Stimulated activated CD4-positive, alpha-beta T cell treated with anti-CD3 and anti-CD28 coated beads, Interleukin-12 subunit alpha, Interleukin-12 subunit beta, amount 100 ng/mL, for 24 hours (primary cell): ENCODE results near the gene DGUOK.
A peak's percentile ranks its signal among the peaks of the same experiment; 100 is the strongest.
"Not testable (repeated sequence)": the region's sequence is repeated elsewhere in the genome, so short reads cannot be mapped to it uniquely, and the experiment has no call there.

Experiments
- DNase-seq, 2 experiments: peaks; one replicate each; pipeline ENCODE4 v3.0.0-alpha.2; 2020; ENCODE audit warnings: low read depth in 2 of 2

Gene DGUOK

GRCh38 chr2:73920577-73921545, 5.8 kb upstream of the DGUOK start:
- DNase-seq: peak in 1 of 2 experiments; percentile 31

DNA sequence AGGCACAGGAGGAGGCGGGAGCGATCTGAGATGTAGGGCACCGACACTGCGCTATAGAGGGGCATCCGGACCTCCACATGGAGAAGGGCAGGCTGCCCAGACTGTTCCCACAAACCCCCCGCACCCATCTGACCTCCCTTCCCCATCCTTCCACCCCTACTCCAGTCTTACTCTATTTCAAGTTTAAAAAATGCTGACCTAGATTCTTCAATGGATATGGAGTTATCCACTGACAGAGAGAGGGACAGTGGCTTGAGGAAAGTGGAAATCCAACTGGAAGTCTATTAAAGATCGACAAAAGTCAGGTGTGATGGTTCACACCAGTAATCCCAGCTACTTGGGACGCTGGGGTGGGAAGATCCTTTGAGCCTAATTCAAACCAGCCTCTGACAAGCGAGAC, 5.1 kb upstream of the DGUOK start:
- no peak for DNase-seq

GRCh38 chr2:73922681-73923080, 4.0 kb upstream of the DGUOK start:
- DNase-seq: no peak

GRCh38 chr2:73925033-73925704, 1.5 kb upstream of the DGUOK start:
- DNase-seq: no peak

- DNase-seq: no peak
Measured at GRCh38 chr2:73925853-73926492, 707 bp upstream of the DGUOK start.

DNA sequence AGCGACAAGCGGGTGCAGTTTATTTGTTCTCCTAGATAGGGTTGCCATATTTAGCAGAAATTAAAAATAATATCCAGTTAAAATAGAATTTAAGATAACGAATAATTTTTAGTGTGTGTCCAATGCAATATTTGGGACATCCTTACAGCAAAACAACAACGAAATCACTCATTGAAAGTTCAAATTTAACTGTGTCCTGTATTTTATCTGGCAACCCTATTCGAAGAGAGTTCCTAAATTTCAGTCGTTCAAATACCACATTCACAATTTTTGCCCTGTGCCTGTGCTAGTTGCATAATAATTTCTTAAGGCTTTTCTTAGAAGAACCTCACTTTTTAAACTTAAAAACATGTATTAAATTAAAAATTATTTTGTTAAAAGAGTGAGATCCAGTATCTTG, 664 bp downstream of the DGUOK start:
- DNase-seq: no peak

- DNase-seq: no peak
Measured at GRCh38 chr2:73928963-73929347, 2.3 kb downstream of the DGUOK start.

- DNase-seq: no peak
Measured at GRCh38 chr2:73930386-73930785, 3.7 kb downstream of the DGUOK start.

DNA sequence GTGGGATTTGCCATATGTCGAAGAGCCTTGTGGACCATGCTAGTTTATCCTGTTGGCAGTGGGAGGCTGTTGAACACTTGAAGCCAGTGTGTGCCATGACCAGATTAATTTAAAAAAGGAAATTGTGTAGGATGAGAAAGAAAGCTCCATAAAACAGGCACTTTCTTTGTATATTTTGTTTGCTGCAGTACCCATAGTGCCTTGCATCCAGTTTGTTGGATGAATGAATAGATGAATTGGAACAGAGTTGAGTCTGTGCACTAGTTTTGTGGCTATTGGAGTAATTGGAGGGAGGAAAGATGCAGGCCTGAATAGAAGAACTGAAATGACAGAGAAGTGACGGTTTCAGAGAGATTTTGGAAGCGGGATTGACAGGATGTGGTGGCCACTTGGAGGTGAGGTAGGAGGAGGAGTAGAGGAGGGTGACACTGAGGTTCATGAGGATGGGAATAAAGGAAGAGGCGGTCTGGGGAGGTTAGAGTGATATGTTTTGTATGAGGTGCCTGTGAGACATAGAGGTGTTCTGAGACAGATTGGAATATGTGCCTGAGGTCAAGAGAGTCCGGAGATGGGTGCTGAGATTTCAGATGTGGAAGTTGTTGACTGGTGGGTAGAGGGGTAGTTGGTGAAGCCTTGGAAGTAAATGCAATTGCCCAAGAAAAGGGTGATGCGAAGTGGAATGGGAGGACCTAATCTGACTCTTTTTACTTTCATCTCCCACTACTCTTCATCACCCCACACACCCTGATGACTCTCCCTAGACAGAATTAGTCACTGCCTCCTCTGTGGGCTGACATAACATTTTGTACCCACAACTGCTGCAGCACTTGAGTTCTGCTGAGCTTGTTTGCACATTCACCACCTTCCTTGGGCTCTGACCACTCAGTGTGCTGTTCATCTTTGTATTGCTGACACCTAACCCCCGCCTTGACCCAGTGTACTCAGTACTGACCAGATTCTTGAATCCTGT, 5.1 kb downstream of the DGUOK start:
- peak in 1 of 2 experiments; percentile 34 for DNase-seq

GRCh38 chr2:73933194-73933593, 6.5 kb downstream of the DGUOK start:
- DNase-seq: no peak

DNA sequence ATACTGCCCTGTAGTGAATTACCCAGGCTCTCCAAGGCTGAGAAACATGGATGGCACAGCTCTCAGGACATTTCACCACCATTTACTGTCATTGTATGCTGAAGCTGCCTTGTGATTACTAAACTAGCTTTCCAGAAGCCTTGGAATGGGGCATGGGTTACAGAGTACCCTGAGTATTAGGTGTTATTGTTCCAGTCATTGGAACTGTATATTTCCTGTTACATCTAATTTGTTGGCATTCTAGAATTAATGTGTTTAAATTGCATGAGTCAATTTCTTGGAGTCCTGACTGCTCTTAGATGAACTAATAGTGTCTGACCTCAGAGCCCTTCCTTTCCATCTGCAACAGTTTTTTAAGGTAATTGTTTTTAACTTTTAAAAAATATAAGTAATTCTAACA, 9.0 kb downstream of the DGUOK start:
- no peak for DNase-seq

GRCh38 chr2:73937103-73937885, 10.6 kb downstream of the DGUOK start:
- no peak for DNase-seq

DNA sequence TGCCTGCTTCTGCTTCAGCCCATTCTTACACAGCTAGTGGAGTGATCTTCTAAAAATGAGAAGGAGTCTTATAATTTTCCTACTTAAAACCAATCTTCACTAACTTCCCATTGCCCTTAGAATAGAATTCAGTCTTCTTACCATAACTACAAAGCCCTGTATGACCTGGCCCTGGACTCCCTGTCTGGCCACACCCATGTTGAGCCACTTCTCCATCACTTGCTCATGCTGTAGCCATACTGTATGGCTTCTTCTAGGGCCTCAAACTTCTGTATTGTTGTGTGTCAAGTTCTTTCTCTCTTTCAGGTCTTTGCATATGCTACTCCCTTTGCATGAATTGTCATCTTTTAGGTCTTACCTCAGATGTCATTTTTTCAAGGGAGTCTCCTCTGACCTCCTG, 11.2 kb downstream of the DGUOK start:
- no peak for DNase-seq

DNA sequence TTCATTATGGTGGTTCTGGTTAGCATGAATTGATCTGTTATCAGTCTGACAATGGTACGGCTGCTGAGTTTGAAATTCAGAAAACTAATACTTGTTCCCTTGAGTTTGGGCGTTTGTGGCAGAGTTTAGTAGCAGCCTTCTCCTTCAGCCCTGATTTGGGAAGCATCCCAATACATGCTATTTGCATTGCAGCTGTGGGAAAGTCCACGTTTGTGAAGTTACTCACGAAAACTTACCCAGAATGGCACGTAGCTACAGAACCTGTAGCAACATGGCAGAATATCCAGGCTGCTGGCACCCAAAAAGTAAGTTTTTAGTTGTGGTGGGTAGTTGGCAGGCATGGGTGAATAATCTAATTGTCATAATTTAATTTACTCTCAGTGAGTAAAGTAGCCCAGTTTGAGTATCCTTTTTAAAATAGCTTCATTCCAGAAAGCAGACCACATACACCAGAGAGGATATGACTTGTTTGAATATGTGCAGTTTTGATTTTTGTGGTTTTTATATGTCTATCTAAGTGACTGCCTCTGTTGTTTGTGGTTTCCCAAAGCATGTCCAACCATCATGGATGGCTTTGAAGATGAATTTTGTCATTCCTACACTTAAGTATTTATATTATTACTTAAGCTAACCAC, 12.2 kb downstream of the DGUOK start:
- DNase-seq: no peak

DNA sequence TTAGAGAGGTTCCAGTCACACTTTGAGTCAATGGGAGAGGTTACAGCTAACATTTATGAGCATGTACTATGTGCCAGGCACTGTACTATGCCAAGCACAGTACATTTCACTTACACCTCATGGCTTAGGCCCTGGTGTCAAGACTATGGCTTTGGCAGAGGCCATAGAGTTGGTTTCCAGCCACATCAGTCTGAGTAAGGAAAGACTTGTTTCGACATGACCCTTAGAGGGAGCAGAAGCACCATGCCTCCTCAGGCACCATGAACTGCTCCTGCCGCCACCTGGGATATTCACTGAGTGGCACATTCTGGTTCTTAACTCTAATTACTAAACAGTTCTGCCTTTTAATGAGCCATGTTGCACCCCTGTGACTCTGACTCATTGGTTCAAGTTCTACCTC, 12.7 kb downstream of the DGUOK start:
- no peak for DNase-seq

DNA sequence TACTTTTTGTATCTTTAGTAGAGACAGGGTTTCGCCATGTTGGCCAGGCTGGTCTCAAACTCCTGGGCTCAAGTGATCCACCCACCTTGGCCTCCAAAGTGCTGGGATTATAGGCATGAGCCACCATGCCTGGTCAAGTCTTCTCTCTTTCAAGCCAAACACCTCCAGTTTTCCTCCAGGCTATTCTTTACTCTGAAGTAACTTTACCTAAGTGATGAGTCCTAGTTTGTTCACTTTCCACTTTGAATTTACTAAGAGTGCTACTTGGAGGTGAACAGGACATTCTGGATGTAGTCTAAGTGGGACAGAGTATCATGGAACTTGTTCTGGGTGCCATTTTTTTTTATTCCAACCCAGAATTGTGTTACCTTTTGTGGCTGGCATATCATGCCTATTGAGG, 13.4 kb downstream of the DGUOK start:
- DNase-seq: not testable (repeated sequence)

- DNase-seq: no peak
Measured at GRCh38 chr2:73942664-73943063, 16.0 kb downstream of the DGUOK start.

- no peak for DNase-seq
Measured at GRCh38 chr2:73944714-73945113, 18.0 kb downstream of the DGUOK start.

GRCh38 chr2:73946215-73946614, 19.5 kb downstream of the DGUOK start:
- DNase-seq: no peak

- DNase-seq: no peak
Measured at GRCh38 chr2:73946666-73947065, 20.0 kb downstream of the DGUOK start.
